ENCODE measurements around the gene PYY. TPM values are rescaled to one million over a fixed set of nuclear protein-coding genes. Genes with fewer than 3 reads are reported as not detected.

The PYY gene
- total RNA-seq, 2 donors from 2014 or later, result 61.2 to 79.7 TPM

DNA sequence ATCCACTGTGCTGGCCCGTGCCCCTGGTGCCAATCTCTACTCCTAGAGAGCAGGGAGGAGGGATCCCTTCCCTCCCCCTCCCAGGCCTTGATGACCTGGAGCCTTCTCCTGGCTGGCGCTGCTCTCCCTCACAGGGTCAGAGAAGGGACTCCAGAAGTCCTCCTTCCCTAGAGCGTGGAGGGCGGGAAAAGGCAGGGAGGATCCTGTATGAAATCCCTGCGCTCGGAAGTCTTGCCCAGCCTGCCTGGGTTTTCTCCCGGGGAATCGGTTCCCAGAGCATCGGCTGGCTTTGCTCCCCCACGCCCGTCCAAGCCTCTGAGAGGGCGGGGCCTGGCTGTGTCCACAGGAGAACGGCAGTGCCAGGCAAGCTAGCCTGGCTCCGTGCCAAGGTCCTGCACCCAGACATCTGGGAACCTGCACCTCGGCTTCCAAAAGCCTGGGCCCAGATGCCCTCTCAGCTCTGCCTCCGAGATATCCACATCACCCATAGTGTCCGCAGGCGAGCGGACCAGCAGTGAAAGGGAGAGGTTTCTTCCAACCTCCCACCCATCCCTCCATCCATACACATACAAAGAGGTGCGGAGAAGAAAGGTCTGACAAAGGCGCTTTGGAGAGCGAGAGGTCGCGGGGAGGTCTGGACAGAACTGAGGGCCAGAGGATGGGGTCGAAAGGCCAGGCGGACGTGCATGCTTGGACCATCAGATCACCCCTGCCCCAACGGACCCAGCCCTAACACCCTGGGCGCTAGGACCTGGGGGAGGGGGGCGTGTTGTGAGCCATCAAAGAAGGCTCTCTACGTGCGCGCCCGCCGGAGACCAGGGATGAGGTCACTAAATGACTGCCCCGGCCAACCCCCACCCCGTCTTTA lies 47.5 kb downstream of the PYY start:
- intact Hi-C loops (cut with DNase I, micrococcal nuclease), result no loop called here
- ATAC-seq, result peak; percentile 27
- DNase-seq, result peak; percentile 68 to 75

DNA sequence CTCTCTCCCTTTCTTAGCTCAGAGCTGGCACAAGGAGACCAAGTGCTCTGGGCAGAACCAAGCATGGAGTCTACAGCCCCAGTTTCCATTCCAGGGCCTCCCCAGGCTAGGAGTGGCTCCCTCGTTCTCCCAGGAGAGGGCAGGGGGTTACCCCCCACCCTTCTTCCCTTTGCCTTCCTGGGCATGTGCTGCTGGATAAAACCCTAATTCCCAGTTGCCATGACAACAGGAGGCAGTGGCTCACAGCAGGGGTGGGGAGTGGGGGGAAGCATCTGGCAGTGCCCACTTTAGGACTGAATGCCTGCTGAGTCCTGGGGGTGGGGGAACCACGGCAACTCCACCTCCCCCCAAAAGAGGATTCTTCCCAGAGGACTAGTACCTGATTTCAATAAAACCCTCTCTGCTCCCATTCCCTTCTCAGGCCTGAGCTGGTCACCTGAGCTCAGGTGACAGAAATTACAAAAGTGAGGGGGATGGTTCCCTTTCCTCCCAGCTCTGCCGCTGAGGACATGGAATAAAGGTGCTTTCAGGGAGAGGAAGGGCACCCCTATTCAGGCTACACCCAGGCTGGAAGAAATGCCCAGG lies 48.2 kb downstream of the PYY start:
- ATAC-seq, result no peak
- DNase-seq, result no peak
- intact Hi-C loops (cut with DNase I, micrococcal nuclease), result no loop called here

Other genes starting within 250 kb of the PYY start
- not detected for gene SOST, start 195.1 kb downstream of the PYY start, total RNA-seq
- 10 to 100 TPM; 47.3 to 85.2 TPM for gene DUSP3, start 175.0 kb downstream of the PYY start, total RNA-seq
- gene CFAP97D1, start 173.5 kb downstream of the PYY start, total RNA-seq, result not detected
- gene MPP3, start 120.8 kb downstream of the PYY start, total RNA-seq, result 1 to 10 TPM; 3.7 to 4.0 TPM
- under 1 TPM; 0.27 to 0.87 TPM for gene CD300LG, start 106.8 kb downstream of the PYY start, total RNA-seq
- 1 to 10 TPM in 1 of 2 donors, under 1 TPM in 1; 0.49 to 2.6 TPM for gene MPP2, start 46.4 kb downstream of the PYY start, total RNA-seq
- gene PPY, start 11.5 kb downstream of the PYY start, total RNA-seq, result 1 to 10 TPM in 1 of 2 donors, not detected in 1; 2.0 TPM
- gene NAGS, start 50.7 kb upstream of the PYY start, total RNA-seq, result 10 to 100 TPM in 1 of 2 donors, 1 to 10 TPM in 1; 9.2 to 13.8 TPM
- gene TMEM101, start 61.0 kb upstream of the PYY start, total RNA-seq, result 10 to 100 TPM; 25.9 to 30.4 TPM
- gene LSM12, start 112.7 kb upstream of the PYY start, total RNA-seq, result 10 to 100 TPM; 43.4 to 59.7 TPM
- gene G6PC3, start 116.8 kb upstream of the PYY start, total RNA-seq, result 10 to 100 TPM; 31.2 to 38.2 TPM
- 10 to 100 TPM; 13.8 to 42.8 TPM for gene HDAC5, start 169.7 kb upstream of the PYY start, total RNA-seq
- 1 to 10 TPM in 1 of 2 donors, under 1 TPM in 1; 0.78 to 3.6 TPM for gene HROB, start 188.0 kb upstream of the PYY start, total RNA-seq
- gene ASB16, start 216.8 kb upstream of the PYY start, total RNA-seq, result under 1 TPM in 1 of 2 donors, not detected in 1; 0.56 TPM
- gene TMUB2, start 233.0 kb upstream of the PYY start, total RNA-seq, result 10 to 100 TPM; 44.8 to 51.8 TPM
- 10 to 100 TPM; 80.0 to 82.3 TPM for gene ATXN7L3, start 245.9 kb upstream of the PYY start, total RNA-seq